Fibroblast of skin of scalp (primary cell): ENCODE data around the gene CASP3.
"Not testable (repeated sequence)": the region's sequence is repeated elsewhere in the genome, so short reads cannot be mapped to it uniquely, and the experiment has no call there.

Experiments used
- DNase-seq: peaks from one replicate; pipeline ENCODE4 v3.0.0-alpha.2; 2013

CASP3 gene

DNA sequence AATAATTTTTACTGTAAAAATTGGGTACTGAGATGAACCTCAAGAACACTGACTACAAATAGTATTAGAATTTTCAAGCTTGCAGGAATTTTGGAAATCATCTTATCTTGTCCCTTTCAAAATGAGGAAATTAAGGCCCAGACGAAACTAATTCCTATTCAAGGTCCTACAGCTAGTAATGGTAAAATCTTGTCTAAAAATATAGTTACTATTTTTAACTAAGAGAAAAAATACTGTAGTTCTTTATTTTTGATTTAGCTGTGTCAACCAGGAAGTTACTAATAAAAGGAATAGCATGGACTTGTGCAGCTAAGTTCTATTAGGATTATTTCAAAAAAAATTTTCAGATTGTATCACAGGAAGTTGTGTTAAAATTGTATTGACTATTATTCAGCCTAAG is 13.0 kb upstream of the CASP3 start:
- no peak for DNase-seq

GRCh38 chr4:184660978-184661377 is 11.7 kb upstream of the CASP3 start:
- no peak for DNase-seq

- not testable (repeated sequence) for DNase-seq
These were observed 8.6 kb upstream of the CASP3 start for GRCh38 chr4:184657820-184658219.

DNA sequence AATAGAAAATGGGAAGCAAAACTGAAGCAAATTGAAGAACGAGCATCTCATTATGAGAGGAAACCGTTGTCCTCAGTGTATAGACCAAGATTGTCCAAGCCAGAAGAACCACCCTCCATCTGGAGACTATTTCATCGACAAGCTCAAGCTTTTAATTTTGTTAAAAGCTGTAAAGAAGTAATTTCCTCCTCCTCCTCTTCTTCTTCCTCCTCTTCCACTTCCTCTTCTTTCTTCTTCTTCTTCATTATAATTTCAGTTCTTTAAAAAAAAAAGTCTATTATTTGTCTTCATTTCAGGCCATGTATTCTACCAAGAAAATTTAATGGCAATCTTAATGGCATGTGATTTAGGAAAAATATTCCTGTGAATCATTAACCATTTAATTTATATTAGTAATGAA is 7.9 kb upstream of the CASP3 start:
- no peak for DNase-seq

DNA sequence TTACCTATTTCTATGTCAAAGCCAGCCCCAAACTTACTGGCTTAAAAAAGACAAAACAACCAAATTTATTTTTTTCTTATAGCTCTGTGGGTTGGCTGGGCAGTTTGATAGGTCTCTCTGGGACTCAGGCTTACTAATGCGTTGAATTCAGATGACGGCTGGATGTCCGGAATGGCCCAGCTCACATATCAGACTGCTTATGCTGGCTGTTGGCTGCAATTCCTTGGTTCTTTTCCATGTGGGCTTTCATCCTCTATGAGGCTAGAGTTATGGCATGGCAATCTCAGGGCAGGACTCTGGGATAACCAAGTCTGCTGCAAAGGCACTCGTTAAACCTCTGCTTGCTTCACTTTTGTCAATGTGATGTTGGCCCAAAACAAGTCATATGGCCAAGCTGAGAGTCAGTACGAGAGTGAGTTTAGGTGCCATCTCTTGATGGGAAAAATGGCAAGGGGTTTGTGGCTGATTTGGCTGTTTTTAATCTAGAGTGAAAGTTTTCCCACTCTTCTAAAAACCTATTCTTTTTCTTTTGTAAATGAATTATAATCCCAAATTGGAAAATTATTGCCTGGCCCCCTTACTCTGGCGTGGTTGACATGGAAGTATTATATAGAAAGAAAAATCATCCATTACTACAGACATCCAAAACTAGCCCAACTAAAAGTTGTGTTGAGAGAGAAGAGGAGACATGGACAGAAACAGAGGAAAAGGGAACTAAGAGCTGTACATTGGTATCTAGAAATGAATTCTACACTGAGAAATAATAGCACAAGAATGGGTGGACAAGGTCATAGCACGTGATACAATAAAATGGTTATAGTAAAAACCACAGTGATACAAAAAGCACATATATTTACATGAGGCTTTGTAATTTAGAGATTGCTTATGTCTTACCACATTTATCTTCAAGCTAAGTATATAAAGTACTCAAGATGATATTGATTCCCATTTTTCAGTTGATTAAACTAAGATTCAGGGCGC is 6.9 kb upstream of the CASP3 start:
- no peak for DNase-seq

GRCh38 chr4:184653650-184654049 is 4.4 kb upstream of the CASP3 start:
- peak; percentile 94 for DNase-seq

DNA sequence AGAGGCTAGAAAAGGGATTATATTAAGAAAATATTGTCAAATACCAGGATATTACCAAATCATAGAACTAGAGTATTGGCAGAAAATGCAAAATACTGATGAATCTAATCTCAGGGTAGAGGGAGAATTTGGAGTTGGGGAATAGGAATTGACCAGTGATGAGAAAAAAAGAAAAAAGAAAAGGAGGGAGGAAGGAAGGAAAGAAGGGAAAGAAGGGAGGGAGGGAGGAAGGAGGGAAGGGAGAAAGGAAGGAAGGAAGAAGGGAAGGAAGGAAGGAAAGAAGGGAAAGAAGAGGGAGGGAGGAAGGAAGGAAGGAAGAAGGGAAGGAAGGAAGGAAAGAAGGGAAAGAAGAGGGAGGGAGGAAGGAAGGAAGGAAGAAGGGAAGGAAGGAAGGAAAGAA is 3.4 kb upstream of the CASP3 start:
- DNase-seq, result not testable (repeated sequence)

- DNase-seq, result no peak
These were observed 2.7 kb upstream of the CASP3 start for GRCh38 chr4:184651899-184652298.

DNA sequence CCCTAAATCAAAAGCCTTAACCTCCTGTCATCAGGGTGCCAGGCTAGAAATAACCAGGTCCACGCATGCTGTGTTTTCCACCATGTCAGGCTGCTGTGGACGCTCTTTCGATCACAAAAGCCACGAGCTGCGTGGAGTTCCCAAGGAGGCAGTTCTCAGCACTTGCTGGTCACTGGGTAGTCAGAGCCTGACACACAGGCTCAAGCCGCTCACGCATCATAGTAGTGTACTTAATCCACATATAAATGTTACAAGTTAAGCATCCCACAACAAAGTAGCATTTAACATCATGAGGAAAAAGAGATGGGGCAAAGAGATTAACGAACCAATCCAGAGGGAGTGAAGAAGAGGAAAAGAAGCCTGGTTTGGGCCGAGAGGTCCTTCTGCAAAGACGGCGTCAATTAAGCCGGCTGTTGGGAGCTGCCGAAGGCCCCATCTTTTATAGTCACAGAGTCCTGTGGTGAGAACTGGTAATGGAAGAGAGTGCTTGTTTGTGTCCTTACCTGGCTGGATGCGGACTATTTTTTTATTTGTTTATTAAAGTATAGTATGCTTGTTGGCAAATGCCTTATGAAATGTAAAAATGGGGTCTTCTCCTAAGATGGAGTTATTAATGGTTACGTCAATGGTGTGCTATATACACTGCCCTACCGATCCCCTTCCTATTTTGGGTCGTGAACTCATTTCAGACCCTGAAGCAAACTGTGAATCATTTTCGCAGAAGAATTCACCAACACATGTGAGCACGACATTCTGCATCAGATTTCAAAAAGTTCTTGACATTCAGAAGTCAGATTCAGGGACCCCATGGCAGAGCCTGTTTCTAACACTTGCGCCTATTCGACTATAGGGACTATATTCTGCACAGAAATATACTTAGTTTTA is 966 bp upstream of the CASP3 start:
- DNase-seq, result peak; percentile 19

DNA sequence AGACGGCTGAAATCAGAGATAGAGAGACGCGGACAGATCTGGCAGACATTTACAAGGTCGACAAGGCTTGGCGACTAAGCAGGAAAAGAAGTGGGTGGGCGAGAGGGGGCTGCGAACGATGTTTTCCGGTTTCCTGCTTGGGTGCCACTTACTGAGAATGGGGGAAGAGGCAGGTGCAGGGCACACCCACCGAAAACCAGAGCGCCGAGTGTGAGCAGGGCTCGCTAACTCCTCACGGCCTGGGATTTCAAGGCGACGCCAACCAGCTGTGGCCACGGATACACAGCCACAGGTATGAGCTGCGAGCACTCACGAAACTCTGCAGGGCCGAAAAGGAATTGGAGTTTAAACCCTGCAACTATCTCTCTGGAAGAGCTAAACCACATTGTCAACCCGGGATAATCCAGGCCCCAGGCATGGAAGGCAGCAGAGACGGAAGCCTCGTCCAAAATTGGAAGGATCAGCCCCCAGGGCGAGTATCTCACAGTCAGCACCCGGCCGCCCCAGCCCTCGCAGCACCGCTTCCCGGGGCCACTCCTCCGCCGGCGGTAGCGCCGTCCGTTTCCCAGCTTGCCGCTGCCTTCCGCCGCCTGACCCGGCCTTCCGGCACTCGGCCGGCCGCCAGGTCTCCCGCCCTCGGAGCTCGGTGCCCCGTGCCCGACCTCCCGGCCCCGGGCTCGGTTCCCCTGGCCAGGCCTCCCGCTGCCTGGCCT is 778 bp downstream of the CASP3 start:
- DNase-seq, result peak; percentile 47

DNA sequence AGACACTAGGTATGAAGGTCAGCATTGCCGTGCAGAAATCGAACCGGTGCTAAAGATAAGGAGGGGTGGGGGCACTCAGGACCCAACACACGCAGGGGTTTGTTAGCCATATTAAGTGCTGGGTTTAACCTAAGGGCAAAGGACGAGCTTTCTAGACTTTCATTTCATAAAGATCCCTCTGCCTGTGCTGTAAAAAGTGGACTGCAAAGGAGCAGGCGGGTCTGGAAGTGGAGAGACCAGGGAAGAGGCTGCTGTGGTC is 1.3 kb downstream of the CASP3 start:
- DNase-seq, result no peak

DNA sequence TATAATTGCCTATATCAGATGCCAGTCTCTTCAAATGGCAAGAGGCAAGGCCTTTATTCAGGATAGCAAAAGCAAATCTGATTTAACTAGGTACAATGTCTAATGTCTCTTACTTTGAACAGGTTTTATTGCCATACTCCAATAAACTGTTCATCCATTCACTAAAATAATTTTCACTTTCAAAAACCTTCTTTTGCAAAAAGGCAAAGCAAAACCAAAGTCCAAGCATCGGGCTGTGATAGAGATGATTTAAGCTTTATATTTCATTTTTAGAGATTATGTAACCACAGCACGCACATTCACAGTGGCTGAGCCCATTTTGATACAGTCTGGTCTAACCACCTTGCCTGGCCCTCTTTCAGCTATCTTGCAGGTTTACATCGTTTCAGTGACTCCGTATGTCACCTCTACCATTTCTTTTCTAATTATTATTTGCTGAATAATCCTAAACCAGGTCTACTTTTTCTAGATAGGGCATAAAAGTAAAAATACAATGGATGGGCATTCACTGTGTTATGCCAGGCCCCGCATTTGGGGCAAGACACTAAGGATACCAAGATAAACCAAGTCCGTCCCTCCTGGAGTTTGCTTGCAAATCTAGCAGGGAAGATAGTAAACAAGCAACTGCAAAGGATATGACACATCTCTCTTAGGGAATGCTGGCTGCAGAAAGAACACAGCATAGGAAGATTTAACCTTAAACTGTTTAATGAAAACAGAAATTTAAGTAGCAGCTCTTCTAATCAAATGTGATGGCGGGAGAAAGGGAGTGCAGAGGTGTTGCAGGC is 1.8 kb downstream of the CASP3 start:
- DNase-seq, result no peak

- DNase-seq, result no peak
These were observed 3.2 kb downstream of the CASP3 start for GRCh38 chr4:184645904-184646610.

- DNase-seq, result peak; percentile 56
These were observed 4.5 kb downstream of the CASP3 start for GRCh38 chr4:184644553-184645307.

DNA sequence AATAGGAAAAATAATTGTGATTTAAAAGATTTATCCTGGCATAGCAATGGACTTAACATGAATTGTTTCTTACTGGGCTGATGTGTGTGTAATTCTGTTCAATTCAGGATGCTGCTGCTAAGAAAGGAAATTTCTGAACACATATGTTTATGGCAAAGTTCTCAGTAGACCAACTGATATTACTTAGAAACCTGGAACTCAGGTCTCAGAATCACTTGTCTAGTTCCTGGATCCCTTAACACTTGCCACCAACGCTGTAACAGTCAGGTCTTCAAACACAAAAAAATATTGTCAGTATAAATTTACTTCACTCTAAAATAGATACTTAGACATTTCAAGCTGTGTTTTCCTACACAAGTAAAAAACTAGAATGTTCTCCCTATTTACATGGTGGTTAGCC is 5.5 kb downstream of the CASP3 start:
- DNase-seq, result no peak

DNA sequence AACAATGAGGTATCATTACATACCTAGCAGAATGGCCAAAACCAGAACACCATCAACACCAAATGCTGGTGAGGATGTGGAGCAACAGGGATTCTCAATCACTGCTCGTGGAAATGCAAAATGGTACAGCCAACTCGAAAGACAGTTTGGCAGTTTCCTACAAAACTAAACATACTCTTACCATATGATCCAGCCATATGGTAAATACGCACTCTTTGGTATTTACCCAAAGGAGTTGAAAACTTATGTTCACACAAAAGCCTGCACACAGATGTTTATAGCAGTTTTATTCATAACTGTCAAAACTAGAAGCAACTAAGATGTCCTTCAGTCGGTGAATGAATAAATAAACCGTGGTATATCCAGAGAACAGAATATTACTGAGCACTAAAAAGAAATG is 7.8 kb downstream of the CASP3 start:
- no peak for DNase-seq

DNA sequence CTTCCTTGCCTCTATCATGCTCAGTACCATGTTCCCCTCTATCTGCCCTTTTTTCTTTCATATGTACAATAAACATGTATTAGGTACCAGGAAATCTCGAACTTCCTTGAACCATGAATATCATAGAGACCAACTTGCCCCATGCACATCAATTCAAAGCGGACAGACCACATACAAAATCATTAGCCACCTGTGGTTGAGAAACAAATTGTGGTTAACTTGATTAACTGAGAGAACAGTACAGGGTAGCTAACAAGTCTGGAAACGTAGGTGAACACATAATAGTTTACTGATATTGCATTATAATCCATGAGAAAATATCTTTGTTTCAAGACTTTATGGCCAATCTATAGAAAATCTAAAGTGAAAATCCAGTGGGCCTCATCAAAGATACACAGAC is 8.2 kb downstream of the CASP3 start:
- no peak for DNase-seq

GRCh38 chr4:184636897-184637296 is 12.3 kb downstream of the CASP3 start:
- DNase-seq, result no peak

DNA sequence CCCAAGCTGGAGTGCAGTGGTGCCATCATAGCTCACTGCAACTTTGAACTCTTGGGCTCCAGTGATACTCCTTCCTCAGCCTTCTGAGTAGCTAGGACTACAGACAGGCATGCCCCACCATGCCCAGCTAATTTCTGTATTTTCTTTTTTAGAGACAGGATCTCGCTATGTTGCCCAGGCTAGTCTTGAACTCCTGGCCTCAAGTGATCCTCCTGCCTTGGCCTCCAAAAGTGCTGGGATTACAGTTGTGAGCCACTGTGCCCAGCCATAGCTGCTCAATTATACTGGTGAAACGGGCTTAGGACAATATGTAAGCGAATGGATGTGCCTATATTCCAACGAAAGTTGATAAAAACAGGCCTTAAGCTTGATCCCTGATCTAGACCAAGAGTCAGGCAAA is 13.1 kb downstream of the CASP3 start:
- DNase-seq, result no peak

- no peak for DNase-seq
These were observed 13.9 kb downstream of the CASP3 start for GRCh38 chr4:184635381-184635780.

DNA sequence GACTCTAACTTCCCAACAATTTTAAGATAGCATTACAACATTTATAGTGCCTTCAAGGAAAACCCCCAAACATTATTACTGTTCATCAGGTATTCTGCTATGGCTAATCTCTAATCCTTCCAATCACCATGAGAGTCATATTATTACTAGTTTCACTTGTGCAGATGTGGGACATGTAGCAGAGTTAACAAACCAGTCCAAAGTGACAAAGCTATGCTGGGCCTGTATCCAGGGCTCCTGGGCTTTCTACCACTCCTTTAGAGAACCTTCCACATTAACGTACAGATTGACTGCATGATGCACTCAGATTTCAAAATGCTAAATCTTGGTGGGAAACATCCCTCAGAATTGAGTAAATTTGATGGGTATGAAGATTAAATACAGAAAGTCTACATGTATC is 16.4 kb downstream of the CASP3 start:
- no peak for DNase-seq
